GM12873 (cell line): ENCODE measurements around the gene CYP4B1.

Experiments
- TF ChIP-seq, protein P1 (sequence below): IDR thresholded peaks from 2 replicates; pipeline ENCODE4 v1.5.1; 2012; ENCODE audit warnings: low read depth, mild to moderate bottlenecking, moderate library complexity, low read length, control low read depth; ENCODE audit not compliant: insufficient read depth; ENCODE audit errors: missing control alignments

The CYP4B1 gene

GRCh38 chr1:46772571-46772970, 26.3 kb upstream of the CYP4B1 start:
- TF ChIP-seq, protein P1, sequence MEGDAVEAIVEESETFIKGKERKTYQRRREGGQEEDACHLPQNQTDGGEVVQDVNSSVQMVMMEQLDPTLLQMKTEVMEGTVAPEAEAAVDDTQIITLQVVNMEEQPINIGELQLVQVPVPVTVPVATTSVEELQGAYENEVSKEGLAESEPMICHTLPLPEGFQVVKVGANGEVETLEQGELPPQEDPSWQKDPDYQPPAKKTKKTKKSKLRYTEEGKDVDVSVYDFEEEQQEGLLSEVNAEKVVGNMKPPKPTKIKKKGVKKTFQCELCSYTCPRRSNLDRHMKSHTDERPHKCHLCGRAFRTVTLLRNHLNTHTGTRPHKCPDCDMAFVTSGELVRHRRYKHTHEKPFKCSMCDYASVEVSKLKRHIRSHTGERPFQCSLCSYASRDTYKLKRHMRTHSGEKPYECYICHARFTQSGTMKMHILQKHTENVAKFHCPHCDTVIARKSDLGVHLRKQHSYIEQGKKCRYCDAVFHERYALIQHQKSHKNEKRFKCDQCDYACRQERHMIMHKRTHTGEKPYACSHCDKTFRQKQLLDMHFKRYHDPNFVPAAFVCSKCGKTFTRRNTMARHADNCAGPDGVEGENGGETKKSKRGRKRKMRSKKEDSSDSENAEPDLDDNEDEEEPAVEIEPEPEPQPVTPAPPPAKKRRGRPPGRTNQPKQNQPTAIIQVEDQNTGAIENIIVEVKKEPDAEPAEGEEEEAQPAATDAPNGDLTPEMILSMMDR: no peak

- TF ChIP-seq, protein P1: no peak
Observed at GRCh38 chr1:46774297-46774696, 24.5 kb upstream of the CYP4B1 start.

DNA sequence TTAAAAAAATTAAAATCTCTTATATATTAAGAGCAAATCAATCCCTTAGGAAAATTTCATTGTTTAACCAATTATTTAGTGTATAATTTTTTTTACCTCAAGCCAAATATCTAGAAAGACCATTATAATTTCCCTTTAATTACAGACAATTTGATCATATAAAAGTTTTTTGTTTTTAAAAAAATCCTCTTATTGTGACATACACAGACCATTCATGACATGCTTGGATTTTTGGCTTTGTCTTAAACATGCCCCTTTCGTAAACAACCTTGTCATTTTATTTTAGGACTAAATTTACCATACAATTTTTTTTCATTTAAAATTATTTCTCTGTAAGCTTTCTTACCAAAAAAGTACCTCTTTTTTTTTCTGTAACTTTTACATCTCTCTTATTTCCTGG, 14.2 kb upstream of the CYP4B1 start:
- TF ChIP-seq, protein P1: no peak

DNA sequence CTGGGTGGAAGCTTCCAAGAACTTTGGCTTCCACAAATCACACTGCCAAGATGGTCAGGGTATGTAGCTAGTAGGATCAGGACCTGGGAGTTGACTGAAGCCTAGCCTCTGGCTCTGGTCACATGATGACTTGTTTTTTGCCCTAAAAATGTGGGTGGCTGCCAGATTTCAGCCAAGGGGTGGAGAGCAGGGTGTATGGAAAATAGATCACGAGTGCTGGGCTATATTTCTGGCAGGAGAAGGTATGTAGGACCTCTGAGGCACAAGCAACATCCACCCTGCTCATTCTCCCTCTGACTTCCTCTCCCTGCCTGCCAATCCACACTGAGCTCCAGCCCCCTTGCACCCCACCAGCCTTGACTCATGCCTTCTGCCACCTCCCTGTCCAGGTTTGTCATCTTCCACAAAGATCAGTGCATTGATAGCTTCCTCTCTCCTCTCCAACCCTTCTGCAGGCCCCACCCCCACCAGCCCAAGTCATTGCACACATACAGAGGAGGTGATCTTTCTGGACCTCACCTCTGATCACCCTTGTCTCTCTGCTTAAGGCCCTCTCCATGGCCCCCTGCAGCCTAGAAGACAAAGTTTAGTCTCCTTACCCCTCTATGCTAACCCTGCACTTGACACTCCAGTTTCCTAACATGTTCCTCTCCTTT, 8.3 kb upstream of the CYP4B1 start:
- TF ChIP-seq, protein P1: no peak

- TF ChIP-seq, protein P1: no peak
Observed at GRCh38 chr1:46793126-46793525, 5.7 kb upstream of the CYP4B1 start.

DNA sequence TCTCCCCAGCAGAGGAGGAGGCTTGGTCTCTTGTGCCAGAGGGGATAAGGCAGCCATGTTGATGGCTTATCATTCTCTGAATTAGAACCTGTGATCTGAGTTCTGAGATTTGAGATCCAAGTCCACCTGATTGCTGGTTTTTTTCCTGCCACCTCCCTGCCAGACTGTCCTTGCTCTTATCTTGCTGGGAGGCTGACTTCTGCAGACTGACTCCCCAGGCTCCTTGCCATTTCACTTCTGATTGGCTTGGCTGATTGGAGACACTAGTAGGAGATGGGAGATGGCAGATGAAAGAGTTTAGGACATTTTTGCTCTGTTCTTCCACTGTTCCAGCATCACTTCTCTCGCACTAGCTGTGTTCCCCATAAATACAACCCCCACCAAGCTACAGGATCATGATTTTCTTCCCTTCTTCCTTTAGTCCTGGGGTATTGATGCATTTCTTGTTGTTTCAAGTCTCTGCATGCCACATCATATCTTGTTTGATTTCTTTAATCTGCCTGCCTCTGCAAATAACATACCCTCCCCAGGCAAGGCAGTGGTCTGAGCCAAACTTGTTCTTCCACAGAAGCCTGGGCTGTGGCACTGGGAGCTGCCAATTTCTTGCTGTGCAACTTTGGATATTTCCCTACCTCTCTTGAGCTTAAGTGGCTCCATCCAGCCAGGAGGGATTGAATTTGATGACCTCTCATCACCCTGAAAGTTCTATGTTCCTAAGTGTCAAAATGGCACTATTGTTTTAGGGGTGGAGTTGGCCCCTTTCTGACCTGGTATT, 963 bp upstream of the CYP4B1 start:
- TF ChIP-seq, protein P1: no peak

GRCh38 chr1:46800742-46801141, 1.9 kb downstream of the CYP4B1 start:
- TF ChIP-seq, protein P1: no peak
